ENCODE results near the gene CNOT6. TPM values are rescaled to one million over a fixed set of nuclear protein-coding genes. Genes with fewer than 3 reads are reported as not detected.

Gene CNOT6
- total RNA-seq, 1 donor from 2014 or later: 38.6 TPM

DNA sequence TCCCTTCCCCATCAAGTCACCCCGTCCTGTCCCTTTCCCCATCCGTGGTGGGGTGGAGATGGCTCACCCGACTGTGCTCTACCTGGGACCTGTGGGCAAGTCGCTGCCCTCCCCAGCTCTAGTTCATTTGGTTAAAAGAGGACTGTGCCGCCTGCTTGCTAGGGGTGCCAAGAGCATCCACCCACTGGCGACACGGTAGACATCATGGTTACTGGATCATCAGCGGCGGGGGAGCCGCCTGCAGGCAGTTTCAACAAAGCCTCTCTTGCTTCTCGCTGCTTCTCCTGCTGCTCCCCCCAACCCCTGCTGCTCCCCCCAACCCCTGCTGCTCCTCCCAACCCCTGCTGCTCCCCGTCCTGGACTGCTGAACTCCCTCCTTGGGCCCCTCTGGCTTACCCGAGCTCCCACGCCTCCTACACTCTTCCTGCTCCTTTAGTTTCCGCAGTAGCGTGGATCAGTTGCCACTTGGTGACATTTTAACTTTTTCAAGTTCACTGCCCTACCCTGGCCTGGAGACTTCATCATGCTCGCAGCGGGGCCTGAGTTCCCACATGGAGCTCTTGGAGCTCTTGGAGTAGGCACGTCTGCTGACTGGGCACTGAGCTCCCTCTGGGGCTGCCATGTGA, 119.1 kb downstream of the CNOT6 start:
- intact Hi-C loops (cut with micrococcal nuclease): no loop called here

DNA sequence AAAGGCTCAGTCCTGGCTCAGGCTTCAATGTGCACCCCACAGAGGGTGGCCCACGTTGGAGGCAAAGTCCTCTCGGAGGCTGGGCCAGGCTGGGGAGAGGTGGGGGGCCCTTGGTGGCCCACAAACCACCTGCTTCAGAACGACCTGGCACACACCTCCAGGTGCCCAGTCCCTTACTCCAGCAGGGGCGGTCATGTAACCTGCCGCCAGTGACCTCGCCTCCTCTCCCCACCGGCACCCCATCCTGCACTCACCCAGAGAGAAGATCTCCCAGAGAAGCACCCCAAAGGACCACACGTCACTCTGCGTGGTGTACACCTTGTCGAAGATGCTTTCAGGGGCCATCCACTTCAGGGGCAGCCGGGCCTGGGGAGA, 119.6 kb downstream of the CNOT6 start:
- intact Hi-C loops (cut with micrococcal nuclease): no loop called here

DNA sequence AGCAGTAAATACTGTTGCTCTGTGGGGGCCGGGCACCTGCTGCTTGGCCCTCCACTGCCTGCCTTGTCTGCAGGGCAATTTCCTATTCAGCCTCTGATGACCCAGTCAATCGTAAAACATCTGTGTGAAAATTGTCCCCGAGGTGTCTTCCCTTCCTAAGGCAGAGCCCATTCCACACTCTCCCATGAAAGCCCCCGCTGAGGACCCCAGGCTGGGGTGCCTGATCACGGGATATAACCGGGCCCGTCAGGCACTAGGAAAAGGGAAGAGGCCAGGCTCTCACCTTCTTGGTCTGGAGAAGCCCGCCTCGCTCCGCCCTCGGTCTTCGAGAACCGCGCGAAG, 124.3 kb downstream of the CNOT6 start:
- intact Hi-C loops (cut with micrococcal nuclease): no loop called here

DNA sequence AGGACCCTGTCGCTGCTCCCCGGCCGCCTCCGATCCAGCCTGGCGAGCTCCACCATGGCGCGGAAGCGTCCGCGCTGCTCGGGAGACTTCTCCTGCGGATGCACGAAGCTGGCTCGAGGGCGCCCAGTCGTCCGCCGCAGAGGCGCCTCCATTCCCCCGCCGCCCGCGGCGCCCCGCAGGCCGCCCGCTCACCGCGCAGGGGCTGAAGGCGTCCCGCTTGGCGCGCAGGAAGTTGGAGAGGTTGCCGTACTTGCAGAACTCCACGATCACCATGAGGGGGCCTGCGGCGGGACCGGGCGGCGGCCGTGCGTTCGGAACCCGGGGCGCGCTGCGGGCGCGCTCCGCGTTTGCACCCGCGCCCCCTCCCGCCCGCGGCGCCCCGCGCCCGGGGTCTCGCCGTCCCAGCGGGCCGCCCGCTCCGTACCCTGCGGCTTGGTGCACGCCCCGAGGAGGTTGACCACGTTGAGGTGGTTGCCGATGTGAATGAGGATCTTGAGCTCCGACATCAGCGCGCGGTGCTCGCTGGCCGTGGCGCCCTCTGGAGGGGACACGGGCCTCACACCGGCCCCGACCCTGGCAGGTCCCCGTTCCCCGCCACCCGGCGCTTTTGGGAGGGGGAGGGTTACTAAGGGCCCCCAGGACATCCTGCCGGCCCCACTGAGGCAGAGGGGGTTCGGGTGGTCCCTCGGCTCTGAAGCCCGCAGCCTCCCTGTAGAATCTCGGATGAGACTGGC, 124.8 kb downstream of the CNOT6 start:
- intact Hi-C loops (cut with micrococcal nuclease): no loop called here

DNA sequence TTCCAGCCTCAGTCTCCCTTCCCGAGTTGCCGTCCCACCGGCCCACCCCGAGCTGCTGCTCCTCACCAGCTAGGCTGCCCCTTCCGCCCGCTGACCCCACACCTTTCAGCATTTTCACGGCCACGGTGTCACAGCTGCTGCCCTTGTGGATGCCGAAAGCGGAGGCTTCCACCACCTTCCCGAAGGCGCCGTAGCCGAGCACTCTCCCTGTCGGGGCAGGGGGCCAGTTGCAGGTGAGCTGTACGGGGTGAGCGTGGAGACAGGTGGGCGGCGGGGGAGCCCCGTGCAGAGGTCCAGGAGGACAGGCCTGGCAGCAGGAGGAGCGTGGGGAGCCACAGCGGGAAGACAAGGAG, 125.4 kb downstream of the CNOT6 start:
- intact Hi-C loops (cut with micrococcal nuclease): no loop called here

DNA sequence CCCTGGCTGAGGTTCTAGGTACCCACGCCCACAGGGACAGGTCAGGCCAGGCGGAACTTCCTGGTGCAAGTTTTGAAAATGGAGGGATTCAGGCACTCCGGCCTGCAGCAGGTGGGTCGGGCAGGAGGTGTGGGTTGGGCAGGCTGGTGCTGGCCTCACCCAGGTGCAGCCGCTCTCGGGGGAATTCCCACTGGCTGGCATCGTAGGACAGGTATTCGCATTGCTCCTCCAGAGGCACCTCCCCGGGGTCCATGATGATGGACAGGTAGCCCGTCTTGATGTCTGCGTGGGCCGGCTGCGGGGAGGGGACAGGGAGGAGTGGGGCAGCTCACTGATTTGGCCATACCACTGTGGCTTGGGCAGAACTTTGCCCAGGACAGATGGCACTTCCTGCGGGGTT, 125.8 kb downstream of the CNOT6 start:
- intact Hi-C loops (cut with micrococcal nuclease): no loop called here

DNA sequence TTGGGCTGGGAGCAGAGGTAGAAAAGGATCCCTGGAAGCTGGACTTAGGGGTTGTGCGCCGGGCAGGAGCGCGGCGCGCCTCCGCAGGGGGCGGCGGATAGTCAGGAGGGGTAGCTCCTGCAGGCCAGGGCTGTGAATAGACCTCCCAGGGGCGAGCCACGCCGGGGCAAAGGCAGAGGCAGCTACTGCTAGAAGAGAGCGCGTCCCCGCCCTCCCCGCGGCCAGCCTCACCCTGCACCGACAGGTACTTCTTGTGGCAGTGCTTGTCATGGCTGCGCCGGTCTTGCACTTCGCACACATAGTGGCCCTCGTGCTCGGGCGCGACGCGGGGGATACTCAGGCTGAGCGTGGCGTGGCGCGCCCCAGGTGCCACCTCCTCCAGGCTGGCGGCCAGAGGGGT, 127.1 kb downstream of the CNOT6 start:
- intact Hi-C loops (cut with micrococcal nuclease): no loop called here

DNA sequence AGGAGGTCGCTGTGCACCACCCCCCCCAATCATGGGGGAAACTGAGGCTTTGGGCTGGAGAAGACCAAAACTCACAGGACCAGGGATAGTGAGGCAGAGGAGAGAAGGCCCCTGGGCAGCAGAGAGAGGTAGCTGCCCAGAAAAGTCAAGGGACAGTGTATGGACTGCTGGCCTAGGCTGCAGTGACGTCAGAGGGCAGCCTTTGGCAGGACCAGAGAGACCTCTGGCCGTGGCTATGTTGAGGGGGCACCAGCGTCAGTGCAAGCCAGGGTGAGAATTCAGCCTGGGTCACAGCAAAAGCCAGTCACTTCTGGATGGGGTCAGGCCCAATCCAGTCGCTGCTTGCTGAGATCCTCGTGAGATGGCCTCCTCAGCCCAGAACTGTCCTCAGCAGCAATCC, 128.7 kb downstream of the CNOT6 start:
- intact Hi-C loops (cut with micrococcal nuclease): no loop called here

DNA sequence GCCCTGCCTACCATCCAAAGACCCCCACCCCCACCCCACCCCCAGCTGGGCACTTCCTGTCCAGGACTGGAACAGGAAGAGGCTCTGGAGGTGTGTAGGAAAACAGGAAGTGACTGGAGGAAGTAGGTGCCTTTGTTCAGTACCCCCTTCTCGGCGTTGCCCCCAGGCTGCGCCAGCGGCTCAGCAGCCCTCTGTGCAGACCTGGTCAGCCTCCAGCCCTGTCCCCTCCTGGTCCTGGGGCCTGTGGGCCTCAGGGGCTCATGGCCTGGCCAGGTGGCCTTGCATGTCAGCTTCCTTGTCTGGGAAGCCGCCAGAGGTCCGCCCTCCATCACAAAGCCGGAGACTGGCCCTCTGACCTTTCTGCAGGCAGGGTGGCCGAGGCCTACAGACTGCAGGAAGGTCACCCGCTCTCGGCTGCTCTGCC, 129.2 kb downstream of the CNOT6 start:
- intact Hi-C loops (cut with micrococcal nuclease): no loop called here

DNA sequence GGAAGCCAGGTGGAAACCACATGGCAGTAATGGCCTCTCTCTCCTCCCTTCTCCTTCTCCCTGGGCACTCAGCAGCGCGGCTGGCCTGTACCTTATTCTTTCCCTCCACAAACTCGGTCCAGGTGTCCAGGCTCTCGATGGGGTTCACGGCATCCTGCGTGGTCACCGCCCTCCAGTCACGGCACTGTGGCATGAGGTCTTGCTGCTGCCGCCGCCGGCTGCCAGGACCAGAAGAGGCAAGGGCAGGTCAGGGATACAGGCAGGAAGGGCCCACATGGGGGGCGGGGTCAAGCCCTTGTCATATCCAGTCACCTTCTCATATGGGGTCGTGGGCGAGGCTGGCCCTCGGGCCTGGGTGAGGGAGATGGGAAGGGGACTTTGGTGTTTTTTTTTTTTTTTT, 129.7 kb downstream of the CNOT6 start:
- intact Hi-C loops (cut with micrococcal nuclease): no loop called here

DNA sequence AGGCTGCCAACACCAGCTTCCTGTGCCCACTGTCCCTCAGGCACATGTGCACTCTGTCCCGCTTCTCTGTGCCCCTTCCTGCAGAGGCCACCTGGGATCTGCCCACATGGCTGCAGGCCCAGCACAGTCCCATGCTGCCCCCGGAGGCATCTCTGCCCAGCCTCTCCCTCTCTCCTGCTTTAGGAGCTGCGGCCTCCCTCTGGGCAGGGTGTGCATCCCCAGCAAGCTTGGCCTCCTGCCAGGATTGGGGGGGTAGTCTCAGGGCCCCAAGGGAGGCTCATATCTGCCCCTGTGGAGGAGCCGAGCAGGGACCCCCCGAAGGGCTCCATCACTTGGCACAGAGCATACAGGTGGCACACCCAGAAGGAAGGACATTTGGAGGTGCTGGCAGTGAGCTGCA, 130.4 kb downstream of the CNOT6 start:
- intact Hi-C loops (cut with micrococcal nuclease): no loop called here

DNA sequence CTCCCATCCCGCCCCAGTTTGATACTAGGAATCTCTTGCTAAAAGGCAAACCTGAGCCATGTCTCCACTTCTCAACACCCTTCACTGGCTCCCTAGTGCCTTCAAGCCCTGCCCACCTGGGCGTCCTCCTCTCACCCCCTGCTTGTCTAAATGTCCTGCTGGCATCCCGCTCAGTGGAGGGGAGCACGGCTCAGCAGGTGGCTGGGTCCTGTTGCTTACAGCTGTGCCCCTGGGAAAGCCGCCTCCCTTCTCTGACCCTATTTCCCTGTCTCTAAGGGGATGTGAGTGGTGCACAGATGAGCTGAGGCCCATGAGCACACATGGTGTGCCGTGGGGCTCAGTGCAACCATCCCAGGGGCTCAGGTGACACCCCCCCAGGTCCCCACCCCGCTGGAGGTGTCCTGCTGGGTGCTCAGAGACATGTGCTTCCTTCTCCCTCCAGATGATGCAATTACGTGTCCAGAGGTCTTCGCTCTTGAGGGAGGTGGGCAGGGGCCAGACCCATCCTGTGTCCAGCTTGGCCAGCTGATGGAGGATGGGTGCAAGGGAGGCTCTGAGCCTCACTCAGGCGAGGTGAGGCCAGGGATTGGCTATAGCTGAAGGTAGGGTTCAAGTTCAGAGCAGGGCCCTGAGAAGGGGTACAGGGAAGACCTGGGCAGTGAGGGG, 131.1 kb downstream of the CNOT6 start:
- intact Hi-C loops (cut with micrococcal nuclease): no loop called here

DNA sequence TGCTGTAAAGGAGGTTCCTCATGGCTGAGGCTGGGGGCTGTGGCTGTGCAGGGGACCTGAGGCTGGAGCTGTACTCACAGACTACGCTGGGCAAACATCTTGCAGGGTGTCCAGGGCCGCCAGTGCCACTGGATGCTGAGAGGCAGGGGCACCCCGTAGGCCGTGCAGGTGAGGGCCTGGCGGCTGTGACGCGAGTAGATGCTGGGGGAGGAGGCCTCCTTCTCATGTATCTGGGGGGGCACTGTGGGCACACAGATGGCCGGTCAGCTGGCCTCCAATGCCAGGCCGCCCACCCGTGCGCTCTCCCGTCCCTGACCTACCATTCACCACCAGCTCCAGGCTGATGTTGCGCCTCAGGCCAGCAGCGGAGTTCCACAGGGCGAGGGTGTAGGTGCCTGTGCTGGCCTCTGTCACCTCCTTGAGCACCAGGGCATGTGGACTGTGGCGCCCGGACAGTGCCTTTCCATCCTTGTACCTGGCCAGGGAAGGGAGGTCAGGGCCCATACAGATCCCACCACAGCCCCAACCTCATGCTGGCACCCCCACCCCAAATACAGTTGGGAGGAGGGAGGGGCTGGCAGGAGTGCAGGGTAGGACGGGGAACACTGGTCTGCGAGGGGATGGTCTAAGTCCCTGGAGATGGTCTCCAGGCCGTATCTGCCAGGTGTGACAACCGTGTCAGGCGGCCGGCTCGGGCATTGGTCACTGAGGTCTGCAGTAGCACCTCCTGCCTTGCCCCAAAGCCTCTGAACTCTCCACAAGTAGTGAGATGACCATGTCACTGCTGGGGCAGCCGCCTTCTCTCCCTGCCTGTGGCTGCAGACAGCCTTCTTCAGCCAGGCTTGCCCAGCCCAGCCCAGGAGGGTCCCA, 131.8 kb downstream of the CNOT6 start:
- intact Hi-C loops (cut with micrococcal nuclease): no loop called here

DNA sequence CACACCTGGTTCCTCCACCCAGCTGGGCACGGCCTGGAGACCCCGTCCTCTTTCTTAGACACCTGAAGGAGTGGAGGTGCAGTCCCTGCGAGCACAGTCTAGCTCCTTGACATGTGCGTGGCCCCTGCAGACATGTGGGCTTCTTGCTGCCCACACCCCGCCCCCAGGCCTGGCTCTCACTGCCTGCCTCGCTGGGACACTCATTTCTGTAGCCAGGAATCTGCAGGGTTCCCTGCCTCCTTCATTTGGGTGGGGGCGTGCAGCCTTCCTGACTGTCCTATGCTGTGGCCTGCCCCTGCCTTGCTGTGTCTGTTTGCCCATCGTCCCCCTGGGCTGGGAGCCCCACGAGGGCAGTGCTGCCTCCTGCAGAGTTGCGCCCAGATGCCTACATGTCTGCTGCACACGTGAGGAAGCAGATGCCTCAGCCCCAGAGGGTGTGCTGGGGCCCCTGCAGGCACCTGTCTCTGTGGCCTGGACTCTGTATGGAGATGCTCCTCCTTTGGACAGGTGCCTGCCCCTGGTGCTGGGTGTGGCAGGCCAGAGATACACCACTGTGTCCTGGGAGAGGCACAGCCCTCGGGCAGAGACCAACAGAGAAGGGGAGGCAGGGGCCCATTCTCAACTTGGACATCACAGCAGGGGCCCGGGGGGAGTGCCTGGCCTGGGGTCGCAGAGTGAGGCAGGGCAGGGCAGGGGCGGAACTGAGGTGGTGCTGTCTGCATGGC, 132.6 kb downstream of the CNOT6 start:
- intact Hi-C loops (cut with micrococcal nuclease): no loop called here

DNA sequence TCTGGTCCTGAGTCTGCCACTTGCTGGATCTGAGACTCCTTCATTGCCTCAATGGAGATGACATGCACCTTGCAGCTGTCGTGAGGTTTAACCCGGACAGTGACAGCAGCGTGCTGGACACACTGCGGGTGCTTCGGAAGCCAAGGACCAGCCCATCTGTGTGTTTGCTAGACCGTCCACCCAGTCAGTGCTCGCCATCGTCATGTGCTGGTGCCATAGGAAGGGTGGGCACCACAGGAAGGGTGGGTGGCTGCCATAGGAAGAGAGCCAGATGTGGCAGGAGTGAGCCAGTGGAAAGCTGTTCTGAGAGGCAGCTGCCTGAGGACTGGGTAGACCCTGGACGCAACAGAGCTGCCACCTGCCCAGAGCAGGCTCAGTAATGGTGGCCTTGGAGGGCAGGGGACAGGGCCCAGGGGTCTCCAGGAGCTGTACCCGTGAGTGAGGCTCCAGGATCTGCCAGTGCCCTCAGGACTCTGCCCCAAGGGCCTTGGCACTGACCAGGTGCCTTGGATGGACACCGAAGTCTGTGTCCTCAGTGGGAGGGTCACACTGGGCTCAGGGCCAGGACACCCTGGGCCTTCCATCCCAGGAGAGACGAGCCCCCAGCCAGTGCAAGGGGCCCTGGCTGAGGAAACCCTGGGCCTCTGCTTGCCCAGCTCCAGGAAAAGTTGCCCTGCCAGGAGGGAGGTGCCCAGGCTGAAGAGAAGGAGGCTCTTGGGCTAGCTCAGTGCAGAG, 133.4 kb downstream of the CNOT6 start:
- intact Hi-C loops (cut with micrococcal nuclease): no loop called here

Other genes with a start within 250 kb of the CNOT6 start
- 40.1 and 41.6 TPM in 2 replicates for gene MAPK9, start 202.3 kb upstream of the CNOT6 start, total RNA-seq
- 0.39 TPM in 1 of 2 replicates, not detected in the other for gene GFPT2, start 141.0 kb upstream of the CNOT6 start, total RNA-seq
- gene SCGB3A1, start 97.1 kb downstream of the CNOT6 start, total RNA-seq: not detected in 2 replicates
- gene FLT4, start 155.2 kb downstream of the CNOT6 start, total RNA-seq: 0.32 and 0.56 TPM in 2 replicates
- gene OR2Y1, start 245.7 kb downstream of the CNOT6 start, total RNA-seq: not detected in 2 replicates

All from T-helper 1 cell treated with Interleukin-12 subunit alpha and Interleukin-12 subunit beta and Interleukin-4 antibody, amounts not matched to agents 30 ng/mL and 1 ng/mL, for 36 hours (primary cell).